DOHH2 (cell line): Measurements from ENCODE around the gene TRIM56.

Source experiments
- EZH2phosphoT487 ChIP-seq: fragments of 200-600 bp; sonication (generic); IDR thresholded peaks from 2 replicates; pipeline ENCODE4 v1.6.1; 2017; ENCODE audit warnings: borderline replicate concordance, mild to moderate bottlenecking, antibody characterized with exemption, low read length, moderate library complexity, mixed read lengths
- TF ChIP-seq, protein P1 (sequence below): fragments of 200-600 bp; sonication (generic); IDR thresholded peaks from one replicate; pipeline ENCODE4 v1.5.1; 2014; ENCODE audit warnings: antibody characterized with exemption, mild to moderate bottlenecking, low read depth, low read length; ENCODE audit not compliant: poor library complexity, severe bottlenecking

DNA sequence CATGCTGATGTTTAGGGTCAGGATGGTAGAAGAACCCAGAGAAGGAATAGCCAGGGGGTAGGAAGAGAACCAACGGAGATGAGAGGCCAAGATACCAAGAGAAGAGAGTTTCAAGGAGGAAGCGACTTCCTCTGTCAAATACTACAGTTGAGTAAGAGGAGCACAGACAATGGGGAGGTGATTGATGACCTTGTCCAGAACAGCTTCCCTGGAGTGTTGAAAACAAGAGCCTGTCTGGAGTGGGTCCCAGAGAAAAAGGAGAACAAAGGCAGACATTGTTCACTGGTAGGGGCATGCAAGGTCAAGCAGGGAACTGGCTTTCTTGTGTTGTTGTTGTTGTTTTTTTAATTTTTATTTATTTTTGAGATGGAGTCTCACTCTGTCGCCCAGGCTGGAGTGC lies 9.6 kb upstream of the TRIM56 start:
- TF ChIP-seq, protein P1, sequence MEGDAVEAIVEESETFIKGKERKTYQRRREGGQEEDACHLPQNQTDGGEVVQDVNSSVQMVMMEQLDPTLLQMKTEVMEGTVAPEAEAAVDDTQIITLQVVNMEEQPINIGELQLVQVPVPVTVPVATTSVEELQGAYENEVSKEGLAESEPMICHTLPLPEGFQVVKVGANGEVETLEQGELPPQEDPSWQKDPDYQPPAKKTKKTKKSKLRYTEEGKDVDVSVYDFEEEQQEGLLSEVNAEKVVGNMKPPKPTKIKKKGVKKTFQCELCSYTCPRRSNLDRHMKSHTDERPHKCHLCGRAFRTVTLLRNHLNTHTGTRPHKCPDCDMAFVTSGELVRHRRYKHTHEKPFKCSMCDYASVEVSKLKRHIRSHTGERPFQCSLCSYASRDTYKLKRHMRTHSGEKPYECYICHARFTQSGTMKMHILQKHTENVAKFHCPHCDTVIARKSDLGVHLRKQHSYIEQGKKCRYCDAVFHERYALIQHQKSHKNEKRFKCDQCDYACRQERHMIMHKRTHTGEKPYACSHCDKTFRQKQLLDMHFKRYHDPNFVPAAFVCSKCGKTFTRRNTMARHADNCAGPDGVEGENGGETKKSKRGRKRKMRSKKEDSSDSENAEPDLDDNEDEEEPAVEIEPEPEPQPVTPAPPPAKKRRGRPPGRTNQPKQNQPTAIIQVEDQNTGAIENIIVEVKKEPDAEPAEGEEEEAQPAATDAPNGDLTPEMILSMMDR, result no peak
- no peak for TF ChIP-seq EZH2phosphoT487
